ENCODE results near the gene ENPP6. TPM values are rescaled to one million over a fixed set of nuclear protein-coding genes. Genes with fewer than 3 reads are reported as not detected.

The ENPP6 gene
- not detected in 5 replicates for total RNA-seq (2022; extraction: Qiagen RNA extraction; ENCODE audit: low read depth)

GRCh38 chr4:184217634-184218033, at the start of gene ENPP6:
ENPP6 (minus strand) TSS chr4:184217873; CDS start chr4:184217819, 54 bp downstream.

All from A549 treated with ZK216348 at 1 μM for 4 hours (cell line).